ENCODE data around the gene RASSF8.

DNA sequence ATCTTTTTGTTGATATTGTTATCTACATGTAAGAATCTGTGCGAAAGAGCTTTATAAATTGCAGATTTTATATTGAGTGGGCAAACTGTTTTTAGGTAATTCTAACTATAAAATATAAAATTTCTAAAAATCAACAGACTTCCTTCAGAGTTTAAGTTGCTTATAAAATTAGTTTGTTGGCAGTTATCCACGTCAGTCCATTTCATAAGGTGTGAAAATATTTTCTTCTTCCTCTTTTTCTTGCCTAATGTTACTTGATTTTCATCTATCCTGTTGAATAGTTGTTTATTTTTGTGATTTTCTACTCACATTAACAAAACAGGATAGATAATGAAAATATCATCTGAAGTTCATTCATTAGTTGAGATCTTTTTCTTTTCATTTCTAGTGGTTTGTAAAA, 58.0 kb downstream of the RASSF8 start:
- no peak for TF ChIP-seq EZH2phosphoT487 (IDR thresholded peaks at IDR 0.05; ENCODE audit: borderline replicate concordance, low read length)
- TF ChIP-seq, protein P1, sequence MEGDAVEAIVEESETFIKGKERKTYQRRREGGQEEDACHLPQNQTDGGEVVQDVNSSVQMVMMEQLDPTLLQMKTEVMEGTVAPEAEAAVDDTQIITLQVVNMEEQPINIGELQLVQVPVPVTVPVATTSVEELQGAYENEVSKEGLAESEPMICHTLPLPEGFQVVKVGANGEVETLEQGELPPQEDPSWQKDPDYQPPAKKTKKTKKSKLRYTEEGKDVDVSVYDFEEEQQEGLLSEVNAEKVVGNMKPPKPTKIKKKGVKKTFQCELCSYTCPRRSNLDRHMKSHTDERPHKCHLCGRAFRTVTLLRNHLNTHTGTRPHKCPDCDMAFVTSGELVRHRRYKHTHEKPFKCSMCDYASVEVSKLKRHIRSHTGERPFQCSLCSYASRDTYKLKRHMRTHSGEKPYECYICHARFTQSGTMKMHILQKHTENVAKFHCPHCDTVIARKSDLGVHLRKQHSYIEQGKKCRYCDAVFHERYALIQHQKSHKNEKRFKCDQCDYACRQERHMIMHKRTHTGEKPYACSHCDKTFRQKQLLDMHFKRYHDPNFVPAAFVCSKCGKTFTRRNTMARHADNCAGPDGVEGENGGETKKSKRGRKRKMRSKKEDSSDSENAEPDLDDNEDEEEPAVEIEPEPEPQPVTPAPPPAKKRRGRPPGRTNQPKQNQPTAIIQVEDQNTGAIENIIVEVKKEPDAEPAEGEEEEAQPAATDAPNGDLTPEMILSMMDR (IDR thresholded peaks at IDR 0.05; ENCODE audit: low read depth, low read length, poor library complexity, severe bottlenecking): no peak

Measured in DOHH2 (cell line).